ENCODE data around the gene HSPB7. TPM values are rescaled to one million over a fixed set of nuclear protein-coding genes. Genes with fewer than 3 reads are reported as not detected.

The HSPB7 gene
- total and polyA plus RNA-seq, 2 of the 8 experiments (the other 6 are each of a cell fraction or from before 2014, with no cell fraction given) = not detected

- TF ChIP-seq CTCF (IDR thresholded peaks at IDR 0.05; ENCODE audit: control extremely low read depth in 1 of 3, insufficient read depth in 1 of 3, low read depth in 1 of 3, low read length in 3 of 3) (peak in 2 of 3 experiments; percentile 36 to 37; a peak in 3 of 4 replicates), SAP30 (IDR thresholded peaks at IDR 0.05; ENCODE audit: insufficient read depth, insufficient replicate concordance, low read length) (no peak), TAF1 (IDR thresholded peaks at IDR 0.05; ENCODE audit: low read depth, low read length) (no peak), YY1 (IDR thresholded peaks at IDR 0.05; ENCODE audit: low read depth, low read length) (0 out of 2 replicates have a peak, but pooled peaks have one; percentile 5), BCL11A (IDR thresholded peaks at IDR 0.05; ENCODE audit: low read depth in 2 of 2, low read length in 2 of 2) (no peak), ATF2 (IDR thresholded peaks at IDR 0.05; ENCODE audit: low read length) (no peak), POLR2AphosphoS5 (IDR thresholded peaks at IDR 0.05; ENCODE audit: low read depth, low read length) (no peak), BACH1 (IDR thresholded peaks at IDR 0.05; ENCODE audit: low read length) (no peak), RAD21 (IDR thresholded peaks at IDR 0.05 in 1 of 2, conservative IDR thresholded peaks at IDR 0.05 in 1 of 2; ENCODE audit: low read depth in 2 of 2, low read length in 2 of 2) (peak in 1 of 2 experiments; percentile 19; a peak in 2 of 4 replicates), KDM4A (IDR thresholded peaks at IDR 0.05; ENCODE audit: low read depth, low read length, severe bottlenecking) (no peak), CBX8 (IDR thresholded peaks at IDR 0.05; ENCODE audit: borderline replicate concordance, low read depth, low read length) (no peak), CEBPB (IDR thresholded peaks at IDR 0.05; ENCODE audit: low read depth, low read length) (no peak), ATF3 (IDR thresholded peaks at IDR 0.05; ENCODE audit: insufficient read depth, low read depth, low read length) (no peak), SIN3A (conservative IDR thresholded peaks at IDR 0.05 in 1 of 2, IDR thresholded peaks at IDR 0.05 in 1 of 2; ENCODE audit: low read depth in 1 of 2, low read length in 2 of 2) (no peak), TEAD4 (IDR thresholded peaks at IDR 0.05; ENCODE audit: low read depth, low read length) (peak; percentile 59; the same call in 1 of the 2 replicates)
- TF ChIP-seq, protein P1, sequence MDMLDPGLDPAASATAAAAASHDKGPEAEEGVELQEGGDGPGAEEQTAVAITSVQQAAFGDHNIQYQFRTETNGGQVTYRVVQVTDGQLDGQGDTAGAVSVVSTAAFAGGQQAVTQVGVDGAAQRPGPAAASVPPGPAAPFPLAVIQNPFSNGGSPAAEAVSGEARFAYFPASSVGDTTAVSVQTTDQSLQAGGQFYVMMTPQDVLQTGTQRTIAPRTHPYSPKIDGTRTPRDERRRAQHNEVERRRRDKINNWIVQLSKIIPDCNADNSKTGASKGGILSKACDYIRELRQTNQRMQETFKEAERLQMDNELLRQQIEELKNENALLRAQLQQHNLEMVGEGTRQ (IDR thresholded peaks at IDR 0.05; ENCODE audit: low read length) = no peak
Observed at GRCh38 chr1:16017461-16018303, at the start of gene HSPB7 (continued).
